ENCODE data around the gene GALM. TPM values are rescaled to one million over a fixed set of nuclear protein-coding genes. Genes with fewer than 3 reads are reported as not detected.

The GALM gene
- total RNA-seq, 1 donor from 2014 or later = 17.6 TPM

DNA sequence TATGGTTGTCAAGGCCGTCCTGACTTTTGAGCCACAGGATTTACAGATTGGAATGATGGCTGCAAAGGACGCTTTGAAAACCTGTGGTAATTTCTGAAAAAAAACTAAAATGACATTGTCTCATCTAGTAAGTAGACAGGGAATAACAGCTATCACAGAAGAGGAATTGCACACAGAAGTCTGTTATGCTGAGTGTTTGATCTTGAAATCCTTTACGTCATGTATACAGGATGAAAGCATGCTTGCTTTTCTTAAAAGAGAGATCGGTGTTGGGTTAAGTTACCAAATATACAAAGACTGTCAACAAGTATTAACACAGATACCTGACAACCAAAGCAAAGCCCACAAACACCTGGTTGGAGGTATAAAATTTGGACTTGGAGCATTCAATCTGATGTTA, 97.8 kb downstream of the GALM start:
- no peak overlapping the region for H3K4me3 Mint-ChIP-seq
- H3K4me1 Mint-ChIP-seq = peaks cover 5% of the 10 kb centered on the region
- TF ChIP-seq, protein P1, sequence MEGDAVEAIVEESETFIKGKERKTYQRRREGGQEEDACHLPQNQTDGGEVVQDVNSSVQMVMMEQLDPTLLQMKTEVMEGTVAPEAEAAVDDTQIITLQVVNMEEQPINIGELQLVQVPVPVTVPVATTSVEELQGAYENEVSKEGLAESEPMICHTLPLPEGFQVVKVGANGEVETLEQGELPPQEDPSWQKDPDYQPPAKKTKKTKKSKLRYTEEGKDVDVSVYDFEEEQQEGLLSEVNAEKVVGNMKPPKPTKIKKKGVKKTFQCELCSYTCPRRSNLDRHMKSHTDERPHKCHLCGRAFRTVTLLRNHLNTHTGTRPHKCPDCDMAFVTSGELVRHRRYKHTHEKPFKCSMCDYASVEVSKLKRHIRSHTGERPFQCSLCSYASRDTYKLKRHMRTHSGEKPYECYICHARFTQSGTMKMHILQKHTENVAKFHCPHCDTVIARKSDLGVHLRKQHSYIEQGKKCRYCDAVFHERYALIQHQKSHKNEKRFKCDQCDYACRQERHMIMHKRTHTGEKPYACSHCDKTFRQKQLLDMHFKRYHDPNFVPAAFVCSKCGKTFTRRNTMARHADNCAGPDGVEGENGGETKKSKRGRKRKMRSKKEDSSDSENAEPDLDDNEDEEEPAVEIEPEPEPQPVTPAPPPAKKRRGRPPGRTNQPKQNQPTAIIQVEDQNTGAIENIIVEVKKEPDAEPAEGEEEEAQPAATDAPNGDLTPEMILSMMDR (IDR thresholded peaks at IDR 0.05; ENCODE audit: unreplicated experiment) = no peak
- no peaks in the 10 kb centered on the region for H3K36me3 Mint-ChIP-seq
- H3K27ac Mint-ChIP-seq = no peak overlapping the region
- DNase-seq (ENCODE audit: low spot score in 2 of 2, unreplicated experiment in 2 of 2) = no peak
- no peaks in the 10 kb centered on the region for H3K27me3 Mint-ChIP-seq (ENCODE audit: low read depth)
- no peaks in the 10 kb centered on the region for H3K9me3 Mint-ChIP-seq

DNA sequence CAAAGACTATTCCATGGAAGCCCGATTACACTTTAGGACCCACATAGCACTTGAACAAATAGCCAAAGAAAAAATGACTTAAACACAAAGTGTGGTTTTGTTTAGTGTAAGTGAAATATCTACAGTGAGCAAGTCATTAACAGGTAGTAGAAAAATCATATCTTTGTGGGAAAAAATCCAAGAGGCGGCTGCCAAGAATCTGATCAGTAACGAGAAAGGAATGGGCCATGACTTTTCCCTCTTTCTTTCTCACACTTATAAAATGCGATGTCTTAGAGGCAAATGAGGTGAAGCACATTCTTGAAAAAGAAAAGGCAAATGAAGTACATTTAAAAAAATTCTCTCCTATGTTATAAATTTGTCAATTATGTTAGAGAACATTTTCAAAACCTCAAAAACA, 99.2 kb downstream of the GALM start:
- H3K9me3 Mint-ChIP-seq = no peaks in the 10 kb centered on the region
- no peaks in the 10 kb centered on the region for H3K36me3 Mint-ChIP-seq
- no peaks in the 10 kb centered on the region for H3K27me3 Mint-ChIP-seq (ENCODE audit: low read depth)
- TF ChIP-seq, protein P1 (IDR thresholded peaks at IDR 0.05; ENCODE audit: unreplicated experiment) = no peak
- H3K4me1 Mint-ChIP-seq = peaks cover 5% of the 10 kb centered on the region
- DNase-seq (ENCODE audit: low spot score in 2 of 2, unreplicated experiment in 2 of 2) = no peak
- no peak overlapping the region for H3K27ac Mint-ChIP-seq
- no peak overlapping the region for H3K4me3 Mint-ChIP-seq

DNA sequence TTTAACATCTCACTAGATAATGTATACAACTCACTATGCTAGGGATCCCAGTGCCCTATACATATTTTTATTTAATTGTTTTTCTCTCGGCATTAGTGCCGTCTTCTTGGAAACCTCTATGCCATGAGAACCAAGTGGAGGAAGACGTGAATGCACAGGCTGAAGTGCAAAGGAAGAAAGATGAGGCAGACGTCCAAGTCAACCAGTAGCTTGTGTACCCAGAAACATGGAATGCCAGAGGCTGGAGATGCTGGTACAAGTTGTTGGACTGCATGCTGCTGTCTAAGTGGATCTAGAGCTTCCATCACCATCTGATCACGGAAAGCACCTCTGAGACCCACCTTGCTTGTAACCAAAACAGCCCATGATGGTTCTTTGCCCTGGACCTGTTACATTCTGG, 99.6 kb downstream of the GALM start:
- no peaks in the 10 kb centered on the region for H3K27me3 Mint-ChIP-seq (ENCODE audit: low read depth)

DNA sequence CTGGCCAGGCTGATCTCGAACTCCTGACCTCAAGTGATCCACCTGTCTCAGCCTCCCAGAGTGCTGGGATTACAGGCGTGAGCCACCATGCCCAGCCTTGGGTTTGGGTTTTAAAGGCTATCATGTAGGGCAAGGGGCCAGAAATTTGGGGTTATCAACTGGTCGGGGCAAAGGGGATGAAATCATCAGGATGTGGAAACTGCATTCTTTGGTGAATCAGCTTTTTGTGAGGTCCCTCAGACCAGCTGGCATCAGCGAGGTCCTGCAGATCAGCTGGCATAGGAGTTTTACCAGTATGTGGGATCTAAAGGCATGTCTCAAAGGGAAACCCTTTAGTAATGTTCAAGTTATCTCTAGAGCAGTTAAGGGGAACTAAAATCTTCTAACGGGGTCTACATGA, 105.7 kb downstream of the GALM start:
- no peak overlapping the region for H3K27ac Mint-ChIP-seq
- no peaks in the 10 kb centered on the region for H3K9me3 Mint-ChIP-seq
- H3K36me3 Mint-ChIP-seq = no peaks in the 10 kb centered on the region
- DNase-seq (ENCODE audit: low spot score in 2 of 2, unreplicated experiment in 2 of 2) = no peak
- no peak overlapping the region for H3K4me3 Mint-ChIP-seq
- H3K27me3 Mint-ChIP-seq (ENCODE audit: low read depth) = peaks cover 11% of the 10 kb centered on the region
- H3K4me1 Mint-ChIP-seq = peaks cover 6% of the 10 kb centered on the region
- TF ChIP-seq, protein P1 (IDR thresholded peaks at IDR 0.05; ENCODE audit: unreplicated experiment) = no peak

More for the DNA sequence above, 99.6 kb downstream of the GALM start:
- DNase-seq (ENCODE audit: low spot score in 2 of 2, unreplicated experiment in 2 of 2) = no peak
- Mint-ChIP-seq H3K9me3 (no peaks in the 10 kb centered on the region), H3K4me1 (peaks cover 5% of the 10 kb centered on the region), H3K4me3 (no peak overlapping the region), H3K27ac (no peak overlapping the region), H3K36me3 (no peaks in the 10 kb centered on the region)
- TF ChIP-seq, protein P1 (IDR thresholded peaks at IDR 0.05; ENCODE audit: unreplicated experiment) = no peak

DNA sequence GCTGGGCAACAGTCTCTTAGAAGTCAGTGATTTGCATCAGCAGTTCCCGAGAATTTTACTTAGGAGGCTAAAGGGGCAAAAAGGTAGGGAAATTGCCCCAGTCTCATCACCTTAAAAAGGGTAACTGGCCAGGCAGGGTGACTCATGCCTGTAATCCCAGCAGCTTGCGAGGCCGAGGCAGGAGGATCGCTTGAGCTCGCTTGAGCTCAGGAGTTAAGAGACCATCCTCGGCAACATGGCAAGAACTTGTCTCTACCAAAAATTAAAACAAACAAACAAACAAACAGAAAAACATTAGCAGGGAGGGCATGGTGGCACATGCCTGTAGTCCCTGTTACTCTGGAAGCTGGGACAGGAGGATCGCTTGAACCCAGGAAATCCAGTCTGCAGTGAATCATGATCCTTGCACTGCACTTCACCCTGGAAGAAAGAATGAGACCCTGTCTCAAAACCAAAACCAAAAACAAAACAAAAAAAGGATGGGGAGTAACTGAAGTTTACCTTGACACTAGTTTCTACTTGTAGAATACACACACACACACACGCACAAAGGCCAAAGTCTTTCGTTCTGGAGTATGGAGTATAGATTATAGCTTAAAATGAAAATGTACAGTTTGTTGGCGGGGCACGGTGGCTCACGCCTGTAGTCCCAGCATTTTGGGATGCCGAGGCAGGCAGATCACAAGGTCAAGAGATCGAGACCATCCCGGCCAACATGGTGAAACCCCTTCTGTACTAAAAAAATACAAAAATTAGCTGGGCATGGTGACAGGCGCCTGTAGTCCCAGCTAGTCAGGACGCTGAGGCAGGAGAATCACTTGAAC, 109.4 kb downstream of the GALM start:
- Mint-ChIP-seq H3K4me3 (no peak overlapping the region), H3K27me3 (ENCODE audit: low read depth) (peaks cover 11% of the 10 kb centered on the region), H3K9me3 (no peaks in the 10 kb centered on the region), H3K4me1 (peaks cover 13% of the 10 kb centered on the region), H3K27ac (no peak overlapping the region), H3K36me3 (no peaks in the 10 kb centered on the region)
- TF ChIP-seq, protein P1 (IDR thresholded peaks at IDR 0.05; ENCODE audit: unreplicated experiment) = no peak
- DNase-seq (ENCODE audit: low spot score in 2 of 2, unreplicated experiment in 2 of 2) = no peak

All from mesothelial cell of epicardium (in vitro differentiated cells).